Testis (tissue), 2 donors: ENCODE data around the gene ZC3H7B.

Experiments
- POLR2A ChIP-seq: fragments of 450-650 bp; IDR thresholded peaks from one replicate; pipeline ENCODE4 v1.6.1; 2017; ENCODE audit warnings: antibody characterized with exemption, mild to moderate bottlenecking, moderate library complexity
- TF ChIP-seq, protein P1 (sequence below), 3 experiments: fragments of 450-650 bp in 2 of 3; fragments of 200-600 bp in 1 of 3; sonication (generic) in 1 of 3; IDR thresholded peaks; one replicate each; pipeline ENCODE4 v1.5.1; 2016 to 2019; ENCODE audit warnings: antibody characterized with exemption in 3 of 3, mild to moderate bottlenecking in 2 of 3, moderate library complexity in 1 of 3

DNA sequence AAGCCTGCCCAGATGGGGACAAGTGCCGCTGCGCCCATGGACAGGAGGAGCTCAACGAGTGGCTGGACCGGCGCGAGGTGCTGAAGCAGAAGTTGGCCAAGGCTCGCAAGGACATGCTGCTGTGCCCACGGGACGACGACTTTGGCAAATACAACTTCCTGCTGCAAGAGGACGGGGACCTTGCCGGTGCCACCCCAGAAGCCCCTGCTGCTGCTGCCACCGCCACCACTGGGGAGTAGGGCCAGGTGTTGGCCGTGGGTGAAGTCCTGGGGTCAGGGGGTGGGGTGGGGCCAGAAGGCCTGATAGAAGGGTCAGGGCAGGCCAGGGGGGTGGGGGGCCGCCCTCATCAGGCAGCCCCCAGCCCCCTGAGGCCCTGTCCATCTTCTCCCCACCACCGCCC is 55.9 kb downstream of the ZC3H7B start:
- TF ChIP-seq, protein P1, sequence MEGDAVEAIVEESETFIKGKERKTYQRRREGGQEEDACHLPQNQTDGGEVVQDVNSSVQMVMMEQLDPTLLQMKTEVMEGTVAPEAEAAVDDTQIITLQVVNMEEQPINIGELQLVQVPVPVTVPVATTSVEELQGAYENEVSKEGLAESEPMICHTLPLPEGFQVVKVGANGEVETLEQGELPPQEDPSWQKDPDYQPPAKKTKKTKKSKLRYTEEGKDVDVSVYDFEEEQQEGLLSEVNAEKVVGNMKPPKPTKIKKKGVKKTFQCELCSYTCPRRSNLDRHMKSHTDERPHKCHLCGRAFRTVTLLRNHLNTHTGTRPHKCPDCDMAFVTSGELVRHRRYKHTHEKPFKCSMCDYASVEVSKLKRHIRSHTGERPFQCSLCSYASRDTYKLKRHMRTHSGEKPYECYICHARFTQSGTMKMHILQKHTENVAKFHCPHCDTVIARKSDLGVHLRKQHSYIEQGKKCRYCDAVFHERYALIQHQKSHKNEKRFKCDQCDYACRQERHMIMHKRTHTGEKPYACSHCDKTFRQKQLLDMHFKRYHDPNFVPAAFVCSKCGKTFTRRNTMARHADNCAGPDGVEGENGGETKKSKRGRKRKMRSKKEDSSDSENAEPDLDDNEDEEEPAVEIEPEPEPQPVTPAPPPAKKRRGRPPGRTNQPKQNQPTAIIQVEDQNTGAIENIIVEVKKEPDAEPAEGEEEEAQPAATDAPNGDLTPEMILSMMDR (IDR thresholded peaks at IDR 0.05), result no peak
- no peak for TF ChIP-seq POLR2A
